A549 treated with AZD9567 at 1 μM for 4 hours (cell line): ENCODE measurements around the gene ZFHX2. TPM values are rescaled to one million over a fixed set of nuclear protein-coding genes. Genes with fewer than 3 reads are reported as not detected.

Experiments
- total RNA-seq: library from RNA; stranded (reverse); fragments of 200-300 nt; extraction: Qiagen RNA extraction; gene quantifications from 5 replicates; pipeline ENCODE4 v1.2.3, GENCODE V29; 2022; ENCODE audit not compliant: insufficient read depth

The ZFHX2 gene
- total RNA-seq = 0.48 to 0.80 TPM (median 0.64 TPM) in 5 replicates

DNA sequence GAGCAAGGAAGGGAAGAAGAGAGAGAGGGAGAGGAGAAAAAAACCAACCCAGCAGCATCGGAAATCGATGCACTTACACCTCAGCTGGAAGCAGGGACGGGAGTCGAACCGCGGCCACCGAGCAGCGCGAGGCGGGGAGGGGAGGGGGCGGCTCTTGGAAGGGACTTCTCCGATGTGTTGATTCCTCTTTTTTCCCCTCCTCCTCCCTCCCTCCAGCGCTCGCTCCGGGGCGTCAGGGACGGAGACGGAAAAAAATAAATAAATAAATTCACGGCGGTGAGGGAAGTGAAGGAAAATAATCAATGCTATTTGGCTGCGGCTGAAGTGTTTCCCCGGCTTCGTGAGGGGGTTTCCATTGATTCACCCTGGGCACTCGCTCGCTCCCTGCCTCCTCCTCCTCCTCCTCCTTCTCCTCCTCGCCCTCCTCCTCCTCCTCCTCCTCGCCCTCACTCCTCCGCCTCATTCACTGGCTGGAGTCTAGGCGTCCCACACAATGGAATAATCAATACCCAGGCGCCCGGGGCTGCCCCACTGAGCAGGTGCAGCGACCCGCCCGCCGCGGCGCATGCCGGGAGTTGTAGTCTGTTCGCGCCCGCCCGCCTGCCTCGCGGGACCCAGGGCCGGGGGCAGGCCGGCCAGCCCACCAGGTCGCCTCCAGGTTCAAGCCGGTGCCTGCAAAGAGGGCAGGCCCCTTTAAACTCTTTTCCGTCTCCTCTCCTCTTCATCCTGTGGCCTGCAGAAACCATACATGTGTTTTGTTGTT lies at the start of gene ZFHX2:
Gene ZFHX2, minus strand, starts transcription at position 500 of the 763 bp plus-strand sequence. CDS start 16,440 bp downstream, outside the sequence.

DNA sequence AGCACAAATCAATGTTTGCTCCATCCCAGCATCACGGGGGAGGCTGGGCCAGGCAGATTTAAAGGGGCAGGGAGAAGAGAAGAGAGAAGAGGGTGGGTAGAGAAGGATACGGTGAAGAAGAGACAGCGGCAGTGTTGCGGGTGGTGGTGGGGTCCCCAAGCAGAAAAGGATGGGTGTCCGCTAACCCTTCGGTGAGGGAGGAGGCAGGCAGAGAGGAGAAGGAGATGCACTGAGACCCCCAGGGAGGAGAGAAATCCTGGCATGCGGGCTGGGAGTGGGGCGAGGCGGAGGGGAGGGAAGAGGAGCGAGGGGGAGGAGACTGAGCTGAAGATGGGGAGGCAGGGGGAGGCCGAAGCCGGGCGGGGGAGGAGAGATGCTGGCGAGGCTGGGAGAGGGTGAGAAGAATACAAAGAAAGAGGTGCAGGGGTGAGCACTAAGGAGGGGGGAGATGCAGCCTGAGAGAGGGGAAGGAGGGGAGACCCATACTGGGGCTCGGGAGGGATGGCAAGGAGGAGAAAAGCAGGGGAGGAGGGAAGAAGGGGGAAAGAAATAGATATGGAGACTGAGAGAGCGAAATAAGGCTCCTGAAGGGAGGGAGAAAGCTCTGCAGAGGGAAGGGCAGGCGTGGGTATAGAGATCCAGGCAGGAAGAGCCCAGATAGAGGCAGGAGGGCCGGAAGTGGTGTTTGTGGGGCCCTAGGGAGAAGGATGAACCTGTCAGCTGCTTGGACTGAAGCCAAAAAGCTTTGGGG lies 27.2 kb upstream of the ZFHX2 start, which contains the start of gene JPH4:
Gene JPH4, minus strand, starts transcription at position 231 of the 751 bp plus-strand sequence. CDS start 1,337 bp downstream, outside the sequence.

DNA sequence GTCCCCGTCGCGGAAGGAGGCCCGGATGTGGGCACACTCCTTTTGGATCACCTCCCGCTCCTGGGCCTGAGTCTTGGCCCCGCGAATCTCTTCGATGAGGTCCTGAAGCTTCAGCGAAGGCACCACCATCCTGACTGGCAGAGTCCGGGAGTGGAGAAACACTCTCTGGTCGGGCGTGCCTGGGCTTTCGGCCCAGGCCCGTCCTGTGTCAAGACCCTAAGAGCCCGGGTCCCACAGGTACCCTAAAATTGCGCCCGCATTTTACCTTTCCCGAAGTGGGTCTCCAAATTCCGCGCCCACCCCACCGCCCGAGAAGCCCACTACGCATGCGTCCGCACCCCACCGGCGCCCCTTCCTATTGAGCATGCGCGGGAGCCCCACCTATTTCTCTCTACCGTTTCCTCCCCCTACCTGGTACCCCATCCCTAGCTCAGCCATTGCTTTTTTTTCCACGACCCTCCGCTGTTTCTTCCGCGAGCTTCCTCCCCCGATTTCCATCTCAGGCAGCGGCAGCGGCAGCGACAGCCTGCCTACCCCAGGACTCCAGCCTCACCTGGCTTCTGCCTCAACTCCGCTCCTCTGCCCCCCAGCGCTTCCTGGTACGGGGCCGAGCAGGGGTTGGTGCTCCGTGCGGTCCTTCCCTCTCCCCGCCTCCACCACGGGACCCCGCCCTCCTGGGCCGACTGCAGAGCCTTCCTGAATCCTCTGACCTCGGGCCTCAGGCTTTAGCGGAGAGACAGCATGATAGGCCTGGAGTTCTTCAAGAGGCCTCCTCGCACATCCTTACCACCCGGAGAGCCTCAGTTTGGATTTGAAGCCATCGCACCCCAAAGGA lies 15.8 kb upstream of the ZFHX2 start, which contains the start of gene AP1G2:
Gene AP1G2, minus strand, starts transcription at position 606 of the 835 bp plus-strand sequence. Its CDS starts 477 bp downstream, at position 129.

GRCh38 chr14:23555882-23556699 lies 4.5 kb upstream of the ZFHX2 start, which contains the start of gene THTPA:
Gene THTPA, plus strand, starts transcription at chr14:23556271. Its CDS starts 487 bp downstream, at chr14:23556758.

Other genes with a start within 250 kb of the ZFHX2 start
- 3.9 to 8.9 TPM (median 4.3 TPM) in 5 replicates for gene PPP1R3E, start 248.9 kb downstream of the ZFHX2 start, total RNA-seq
- gene BCL2L2, start 244.9 kb downstream of the ZFHX2 start, total RNA-seq = 13.4 to 19.6 TPM (median 17.9 TPM) in 5 replicates
- 136 to 154 TPM (median 142 TPM) in 5 replicates for gene PABPN1, start 230.3 kb downstream of the ZFHX2 start, total RNA-seq
- gene SLC22A17, start 198.9 kb downstream of the ZFHX2 start, total RNA-seq = 5.9 to 8.7 TPM (median 6.8 TPM) in 5 replicates
- gene EFS, start 186.6 kb downstream of the ZFHX2 start, total RNA-seq = not detected in 5 replicates
- gene IL25, start 179.0 kb downstream of the ZFHX2 start, total RNA-seq = not detected in 5 replicates
- gene CMTM5, start 174.7 kb downstream of the ZFHX2 start, total RNA-seq = not detected in 5 replicates
- 0.02 TPM in 2 of 5 replicates, not detected in the others for gene MYH6, start 143.5 kb downstream of the ZFHX2 start, total RNA-seq
- not detected in 5 replicates for gene MYH7, start 116.1 kb downstream of the ZFHX2 start, total RNA-seq
- gene NGDN, start 82.1 kb downstream of the ZFHX2 start, total RNA-seq = 53.3 to 62.7 TPM (median 61.0 TPM) in 5 replicates
- 6.4 to 14.3 TPM (median 11.4 TPM) in 5 replicates for gene THTPA, start 4.5 kb upstream of the ZFHX2 start, total RNA-seq
- gene AP1G2, start 16.0 kb upstream of the ZFHX2 start, total RNA-seq = 47.5 to 61.7 TPM (median 54.2 TPM) in 5 replicates
- not detected in 5 replicates for gene JPH4, start 27.0 kb upstream of the ZFHX2 start, total RNA-seq
- gene DHRS2, start 84.6 kb upstream of the ZFHX2 start, total RNA-seq = 8.9 to 13.2 TPM (median 10.4 TPM) in 5 replicates